Aorta (tissue), 5 donors: ENCODE measurements around the gene PTPRG. TPM values are rescaled to one million over a fixed set of nuclear protein-coding genes. Genes with fewer than 3 reads are reported as not detected.
"Not testable (repeated sequence)": the region's sequence is repeated elsewhere in the genome, so short reads cannot be mapped to it uniquely, and the experiment has no call there.

Source experiments
- ATAC-seq: fragments of 200-7000 bp; cut with Tn5 transposase; one replicate; pipeline ENCODE4 v1.9.1; 2022; ENCODE audit warnings: moderate library complexity; ENCODE audit not compliant: low FRiP score
- DNase-seq, 2 donors: peaks; one replicate each; pipeline ENCODE4 v3.0.0-alpha.2; 2020
- H3K27ac ChIP-seq, 2 donors: one replicate each; pipeline ENCODE4 v1.5.1; 2013; ENCODE audit warnings: low read length in 2 of 2, mild to moderate bottlenecking in 2 of 2, moderate library complexity in 2 of 2, control low read depth in 1 of 2, inconsistent platforms in 1 of 2, low read depth in 1 of 2
- H3K27me3 ChIP-seq, 2 donors: one replicate each; pipeline ENCODE4 v1.6.1; 2013; ENCODE audit warnings: control low read depth in 1 of 2, low read length in 1 of 2, mild to moderate bottlenecking in 1 of 2, moderate library complexity in 1 of 2; ENCODE audit not compliant: insufficient read depth in 2 of 2, control insufficient read depth in 1 of 2
- H3K36me3 ChIP-seq, 2 donors: one replicate each; pipeline ENCODE4 v1.6.1; 2013; ENCODE audit warnings: control low read depth in 1 of 2, low read length in 1 of 2, mild to moderate bottlenecking in 1 of 2; ENCODE audit not compliant: insufficient read depth in 2 of 2, control insufficient read depth in 1 of 2
- H3K4me1 ChIP-seq, 2 donors: one replicate each; pipeline ENCODE4 v1.6.1; 2013; ENCODE audit warnings: low read length in 2 of 2, control low read depth in 1 of 2, mild to moderate bottlenecking in 1 of 2, moderate library complexity in 1 of 2; ENCODE audit not compliant: insufficient read depth in 2 of 2, control insufficient read depth in 1 of 2
- H3K4me3 ChIP-seq, 2 donors: one replicate each; pipeline ENCODE4 v1.5.1; 2013; ENCODE audit warnings: low read length in 2 of 2, control low read depth in 1 of 2, mild to moderate bottlenecking in 1 of 2
- H3K9me3 ChIP-seq: one replicate; pipeline ENCODE4 v1.6.1; 2013; ENCODE audit warnings: mild to moderate bottlenecking, low read length; ENCODE audit not compliant: control insufficient read depth
- WGBS, 2 donors: extraction: QIAGEN DNeasy Blood & Tissue Kit; methylation state at CpG; one replicate each; pipeline ENCODE4 v1.1.7; 2013; 5-methylcytosine and 5-hydroxymethylcytosine counted together
- intact Hi-C, 2 donors: fragments of 100-400 bp; cut with DNase I; formaldehyde crosslinking; loops; one replicate each; pipeline versions ENCODE4 v1.14.2 to v1.15.0; 2022
- polyA plus RNA-seq, 2 donors: library from polyadenylated mRNA; stranded (reverse); fragments of 200-250 nt; gene quantifications; one replicate each; pipeline ENCODE4 v1.2.3, GENCODE V29; 2013
- total RNA-seq, 2 donors: library from RNA; stranded (reverse); fragmentation: NEBNext Ultra II Directional; extraction: Animal tissue kit (Norgen Biotek cat#: 25700); gene quantifications; one replicate each; pipeline ENCODE4 v1.2.1, GENCODE V29; 2021
- donor health status: healthy with polysubstance abuse.
- donor health status: Bipolar disorder and iron deficiency.
- donor health status: DM: no; HTN: no; CAD: no.
- donor health status: DM: no; HTN: no; CAD: no.
- donor health status: DM: yes; HTN: yes; CAD: no.

The PTPRG gene
- total and polyA plus RNA-seq, 4 donors: 5.3 to 150 (median 52.4) TPM

DNA sequence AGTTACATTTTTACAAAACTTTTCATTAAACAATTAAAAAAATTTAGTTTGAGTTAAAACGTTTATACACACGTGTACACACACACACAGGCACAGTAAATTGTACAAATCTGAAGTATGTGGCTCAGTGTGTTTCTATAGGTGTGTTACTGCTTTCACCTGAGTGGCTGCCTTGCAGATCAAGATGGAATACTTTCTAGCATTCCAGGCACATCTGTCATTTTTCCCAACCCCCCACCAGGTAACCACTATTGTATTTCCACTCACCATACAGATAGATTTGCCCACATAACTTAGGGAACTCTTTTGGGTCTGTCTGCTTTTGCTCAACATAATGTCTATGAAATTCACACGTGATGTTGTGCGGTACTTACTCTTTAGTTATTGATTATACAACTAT lies 141.1 kb downstream of the PTPRG start:
- Histone ChIP-seq H3K9me3 (no peaks in the 10 kb centered on the region), H3K4me1 (peaks cover 1 to 3% of the 10 kb centered on the region in 2 donors), H3K36me3 (no peaks in the 10 kb centered on the region), H3K4me3 (no peak overlapping the region), H3K27ac (no peak overlapping the region), H3K27me3 (no peaks in the 10 kb centered on the region)
- 78 to 82% methylated on average over 4 of the region's 4 CpGs for WGBS, 2 donors
- intact Hi-C loops: no loop called here
- DNase-seq: no peak
- no peak for ATAC-seq

DNA sequence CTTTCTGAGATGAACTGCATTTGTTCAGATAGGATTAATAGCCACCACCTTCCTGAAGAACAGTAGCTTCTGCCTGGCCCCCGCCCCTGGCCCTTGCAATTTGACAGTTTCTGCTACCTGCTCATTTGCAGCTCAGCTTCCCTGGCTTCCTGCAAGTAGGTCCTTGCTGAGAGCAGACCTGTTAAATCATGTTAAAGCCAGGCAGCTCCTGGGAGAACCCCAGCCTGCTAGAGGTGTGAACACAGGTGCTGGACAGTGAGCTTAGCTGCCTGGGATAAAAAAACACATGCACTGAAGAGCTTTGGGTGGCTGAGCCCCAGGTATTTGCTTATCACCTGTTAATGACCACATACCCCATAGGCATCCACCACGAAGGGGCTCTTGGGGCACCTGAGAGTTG lies 143.4 kb downstream of the PTPRG start:
- Histone ChIP-seq H3K4me1 (peaks cover 1 to 2% of the 10 kb centered on the region in 2 donors), H3K27me3 (no peaks in the 10 kb centered on the region), H3K4me3 (no peak overlapping the region), H3K27ac (no peak overlapping the region), H3K36me3 (no peaks in the 10 kb centered on the region), H3K9me3 (no peaks in the 10 kb centered on the region)
- DNase-seq (no peak), ATAC-seq (no peak)
- WGBS, 2 donors: 87 to 88% methylated on average over 2 of the region's 2 CpGs
- intact Hi-C loops: no loop called here

DNA sequence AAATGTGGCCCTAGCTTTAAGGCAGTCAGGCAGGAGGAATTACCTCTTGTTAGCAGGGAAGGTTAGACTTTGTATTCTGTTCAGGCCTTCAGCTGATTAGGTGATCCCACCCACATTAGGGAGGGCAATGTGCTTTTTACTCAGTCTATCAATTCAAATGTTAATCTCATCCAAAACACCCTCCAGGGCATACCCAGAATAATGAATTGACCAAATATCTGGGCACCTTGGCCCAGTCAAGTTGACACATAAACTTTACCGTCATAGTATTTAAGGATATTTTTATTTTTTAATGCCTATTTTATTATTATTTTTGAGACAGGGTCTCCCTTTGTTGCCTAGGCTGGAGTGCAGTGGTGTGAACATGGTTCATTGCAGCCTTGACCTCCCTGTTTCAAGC lies 146.1 kb downstream of the PTPRG start:
- no peaks in the 10 kb centered on the region for H3K36me3 ChIP-seq
- H3K4me3 ChIP-seq: no peak overlapping the region
- ATAC-seq (no peak), DNase-seq (no peak)
- H3K9me3 ChIP-seq: no peaks in the 10 kb centered on the region
- 97 to 98% methylated on average over 1 of the region's 1 CpG for WGBS, 2 donors
- H3K27me3 ChIP-seq: no peaks in the 10 kb centered on the region
- no peak overlapping the region for H3K27ac ChIP-seq
- intact Hi-C loops: no loop called here
- no peaks in the 10 kb centered on the region for H3K4me1 ChIP-seq

DNA sequence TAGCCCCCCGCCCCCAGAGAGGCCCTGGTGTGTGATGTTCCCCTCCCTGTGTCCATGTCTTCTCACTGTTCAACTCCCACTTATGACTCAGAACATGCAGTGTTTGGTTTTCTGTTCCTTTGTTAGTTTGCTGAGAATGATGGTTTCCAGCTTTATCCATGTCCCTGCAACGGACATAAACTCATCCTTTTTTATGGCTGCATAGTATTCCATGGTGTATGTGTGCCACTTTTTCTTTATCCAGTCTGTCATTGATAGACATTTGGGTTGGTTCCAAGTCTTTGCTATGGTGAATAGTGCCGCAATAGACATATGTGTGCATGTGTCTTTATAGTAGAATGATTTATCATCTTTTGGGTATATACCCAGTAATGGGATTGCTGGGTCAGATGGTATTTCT lies 149.5 kb downstream of the PTPRG start:
- H3K27me3 ChIP-seq, H3K27ac ChIP-seq, H3K4me3 ChIP-seq, intact Hi-C loops, H3K4me1 ChIP-seq, H3K9me3 ChIP-seq, H3K36me3 ChIP-seq, ATAC-seq, DNase-seq: not testable (repeated sequence)
- 87 to 97% methylated on average over 3 of the region's 3 CpGs for WGBS, 2 donors

DNA sequence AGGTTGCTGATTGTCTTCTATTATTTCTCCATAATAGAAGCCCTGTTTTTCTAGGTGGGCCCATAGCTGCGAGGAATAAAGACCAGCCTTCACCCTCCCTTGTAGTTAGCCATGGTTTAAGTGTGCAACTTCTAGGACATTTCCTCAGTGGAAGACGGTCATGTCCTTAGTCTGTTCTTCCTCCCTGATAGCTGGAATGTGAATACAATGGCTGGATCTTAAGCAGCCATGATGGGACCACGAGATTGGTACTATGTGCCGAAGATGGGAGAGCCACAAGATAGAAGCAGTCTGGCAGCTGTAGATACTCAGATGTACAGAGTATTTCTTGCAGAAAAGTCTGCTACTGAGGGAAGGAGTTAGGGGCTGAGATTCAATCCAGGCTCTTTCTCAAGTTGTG lies 152.9 kb downstream of the PTPRG start:
- WGBS, 2 donors: 87 to 99% methylated on average over 4 of the region's 4 CpGs
- H3K4me1 ChIP-seq: peaks cover 2 to 9% of the 10 kb centered on the region in 2 donors
- intact Hi-C loops: no loop called here
- no peaks in the 10 kb centered on the region for H3K27me3 ChIP-seq
- no peak for ATAC-seq
- no peak overlapping the region for H3K27ac ChIP-seq
- no peaks in the 10 kb centered on the region for H3K36me3 ChIP-seq
- H3K9me3 ChIP-seq: no peaks in the 10 kb centered on the region
- no peak for DNase-seq
- no peak overlapping the region for H3K4me3 ChIP-seq

DNA sequence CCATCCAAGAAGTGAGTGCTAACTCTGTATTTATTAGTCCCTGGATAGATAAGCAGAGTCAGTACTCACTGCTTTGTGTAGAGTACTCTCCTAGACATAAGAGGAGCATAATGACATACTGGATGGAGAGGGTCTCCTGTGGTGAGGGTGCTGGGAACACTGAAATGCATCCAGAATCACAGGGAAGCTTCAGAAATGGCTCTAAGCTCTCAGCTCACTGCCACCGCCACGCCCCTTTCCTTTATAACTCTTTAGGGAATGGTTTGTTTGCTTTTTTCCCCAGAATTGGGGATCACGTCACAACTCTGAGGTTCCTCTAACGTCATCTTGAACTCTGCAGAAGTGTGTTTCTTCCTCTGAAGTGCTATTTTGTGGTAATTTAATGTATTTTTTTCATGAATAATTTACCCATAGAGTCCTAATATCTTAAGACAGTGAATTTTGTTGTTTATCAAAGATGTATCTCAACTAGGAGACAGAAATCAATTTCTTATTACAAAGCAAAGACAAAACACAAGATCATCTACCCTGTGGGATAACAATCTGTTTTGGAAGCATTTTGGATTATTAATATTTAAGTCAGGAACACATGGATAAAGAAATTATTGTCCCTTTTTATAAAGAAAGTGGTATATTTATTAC lies 154.6 kb downstream of the PTPRG start:
- ATAC-seq (no peak), DNase-seq (no peak)
- H3K4me3 ChIP-seq: no peak overlapping the region
- H3K4me1 ChIP-seq: peaks cover 2 to 9% of the 10 kb centered on the region in 2 donors
- intact Hi-C loops: no loop called here
- no peaks in the 10 kb centered on the region for H3K36me3 ChIP-seq
- no peaks in the 10 kb centered on the region for H3K27me3 ChIP-seq
- H3K27ac ChIP-seq: no peak overlapping the region
- no peaks in the 10 kb centered on the region for H3K9me3 ChIP-seq
- 94 to 95% methylated on average over 4 of the region's 4 CpGs for WGBS, 2 donors

DNA sequence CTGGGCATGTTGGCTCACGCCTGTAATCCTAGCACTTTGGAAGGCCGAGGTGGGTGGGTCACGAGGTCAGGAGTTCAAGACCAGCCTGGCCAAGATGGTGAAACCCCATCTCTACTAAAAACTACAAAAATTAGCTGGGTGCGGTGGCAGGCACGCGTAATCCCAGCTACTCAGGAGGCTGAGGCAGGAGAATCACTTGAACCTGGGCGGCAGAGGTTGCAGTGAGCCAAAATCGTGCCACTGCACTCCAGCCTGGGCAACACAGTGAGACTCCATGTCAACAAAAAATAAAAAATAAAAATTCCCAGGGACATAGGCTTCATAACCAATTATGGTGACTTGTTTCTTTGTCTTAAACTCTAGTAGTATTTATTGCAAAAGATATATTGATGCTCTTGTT lies 155.3 kb downstream of the PTPRG start:
- H3K4me3 ChIP-seq, H3K27ac ChIP-seq, DNase-seq, H3K4me1 ChIP-seq, H3K36me3 ChIP-seq, intact Hi-C loops, ATAC-seq, H3K9me3 ChIP-seq, H3K27me3 ChIP-seq: not testable (repeated sequence)
- WGBS, 2 donors: 89 to 92% methylated on average over 8 of the region's 8 CpGs

DNA sequence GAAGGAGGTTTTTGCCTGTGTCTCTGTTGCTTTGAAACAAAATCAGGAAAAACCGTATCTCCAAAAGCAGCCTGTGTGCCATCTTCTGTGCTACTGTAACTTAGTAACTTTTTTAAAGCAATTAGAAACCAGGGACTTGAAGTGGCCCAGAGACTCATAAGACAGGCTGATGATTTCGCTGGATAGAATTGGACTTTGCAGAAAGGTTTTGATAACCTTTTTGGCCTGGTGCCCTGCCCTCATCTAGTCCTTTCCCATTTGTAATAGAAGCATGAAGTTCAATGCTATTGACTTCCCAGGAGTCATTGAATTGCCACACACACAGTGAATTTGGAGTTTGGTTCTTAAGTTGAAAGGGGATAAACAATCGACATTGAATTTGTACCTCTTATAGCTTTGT lies 157.2 kb downstream of the PTPRG start:
- no peak overlapping the region for H3K4me3 ChIP-seq
- H3K9me3 ChIP-seq: no peaks in the 10 kb centered on the region
- ATAC-seq (no peak), DNase-seq (no peak)
- H3K36me3 ChIP-seq: no peaks in the 10 kb centered on the region
- intact Hi-C loops: no loop called here
- H3K4me1 ChIP-seq: peaks cover 2 to 9% of the 10 kb centered on the region in 2 donors
- no peak overlapping the region for H3K27ac ChIP-seq
- no peaks in the 10 kb centered on the region for H3K27me3 ChIP-seq
- 96 to 97% methylated on average over 3 of the region's 3 CpGs for WGBS, 2 donors

DNA sequence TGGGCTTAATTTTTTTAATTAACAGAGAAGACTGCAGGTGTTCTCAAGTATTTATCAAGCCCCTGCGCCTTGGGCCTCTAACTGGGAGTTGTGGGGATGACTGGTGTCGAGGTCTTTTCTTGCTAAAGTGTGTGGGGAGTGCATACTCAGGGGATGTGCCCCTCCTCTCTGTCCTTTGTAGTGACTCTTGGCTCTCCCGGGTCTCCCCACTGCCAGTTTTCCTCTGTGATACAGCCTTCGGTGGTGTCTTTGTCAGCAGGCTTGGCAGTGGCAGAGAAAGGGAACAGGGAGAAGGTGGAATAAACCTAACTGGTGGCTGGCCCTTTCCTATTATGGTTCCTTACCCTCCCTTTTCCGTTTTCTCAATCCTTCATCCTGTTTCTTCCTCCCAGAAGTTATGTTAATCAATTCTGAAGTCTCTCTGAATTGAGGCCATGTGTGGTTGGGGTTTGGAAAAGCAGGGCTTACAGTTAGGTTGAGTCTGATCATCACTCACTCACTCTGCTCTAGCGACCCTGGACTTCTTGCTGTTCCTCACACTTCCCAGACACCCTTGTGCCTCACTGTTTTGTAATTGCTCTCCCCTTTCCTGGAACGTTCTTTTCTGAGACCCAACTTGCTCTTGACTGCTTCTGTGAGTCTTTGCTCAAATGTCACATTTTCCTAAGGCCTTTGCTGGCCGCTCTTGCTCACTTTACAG lies 158.1 kb downstream of the PTPRG start:
- intact Hi-C loops: no loop called here
- H3K4me3 ChIP-seq: no peak overlapping the region
- H3K36me3 ChIP-seq: no peaks in the 10 kb centered on the region
- no peak overlapping the region for H3K27ac ChIP-seq
- no peak for DNase-seq
- H3K9me3 ChIP-seq: no peaks in the 10 kb centered on the region
- ATAC-seq: no peak
- WGBS, 2 donors: 46 to 52% methylated on average over 8 of the region's 8 CpGs
- no peaks in the 10 kb centered on the region for H3K27me3 ChIP-seq
- peaks cover 0 to 9% of the 10 kb centered on the region in 2 donors for H3K4me1 ChIP-seq
